Chondrocyte (in vitro differentiated cells): ENCODE measurements around the gene BTG4. TPM values are rescaled to one million over a fixed set of nuclear protein-coding genes. Genes with fewer than 3 reads are reported as not detected.

Source experiments
- DNase-seq: peaks from one replicate; pipeline ENCODE4 v3.0.0; 2021; ENCODE audit warnings: mixed read lengths, low spot score
- H3K27ac Mint-ChIP-seq: one replicate; pipeline ENCODE4 v1.8.0; 2021; ENCODE audit warnings: mild to moderate bottlenecking, moderate library complexity, mixed read lengths; ENCODE audit not compliant: unreplicated experiment
- H3K27me3 Mint-ChIP-seq: 2 replicates; pipeline ENCODE4 v1.8.0; 2021; ENCODE audit warnings: low read depth, mixed read lengths
- H3K36me3 Mint-ChIP-seq: 2 replicates; pipeline ENCODE4 v1.8.0; 2021; ENCODE audit warnings: low read depth, mixed read lengths
- H3K4me1 Mint-ChIP-seq: 2 replicates; pipeline ENCODE4 v1.8.0; 2021; ENCODE audit warnings: low read depth, mild to moderate bottlenecking, mixed read lengths
- H3K4me3 Mint-ChIP-seq: one replicate; pipeline ENCODE4 v1.8.0; 2021; ENCODE audit warnings: mild to moderate bottlenecking, moderate library complexity, mixed read lengths; ENCODE audit not compliant: unreplicated experiment
- H3K9me3 Mint-ChIP-seq: 2 replicates; pipeline ENCODE4 v1.8.0; 2021; ENCODE audit warnings: low read depth, mixed read lengths
- total RNA-seq: library from RNA; stranded (reverse); gene quantifications from 3 replicates; pipeline ENCODE4 v1.2.1, GENCODE V29; 2021
- TF ChIP-seq, protein P1 (sequence below): fragments of 200-600 bp; sonication (generic); IDR thresholded peaks from 2 replicates; pipeline ENCODE4 v1.5.0; 2021; ENCODE audit warnings: antibody characterized with exemption, mild to moderate bottlenecking, moderate library complexity

Gene BTG4
- total RNA-seq, 1 donor from 2014 or later, result not detected

DNA sequence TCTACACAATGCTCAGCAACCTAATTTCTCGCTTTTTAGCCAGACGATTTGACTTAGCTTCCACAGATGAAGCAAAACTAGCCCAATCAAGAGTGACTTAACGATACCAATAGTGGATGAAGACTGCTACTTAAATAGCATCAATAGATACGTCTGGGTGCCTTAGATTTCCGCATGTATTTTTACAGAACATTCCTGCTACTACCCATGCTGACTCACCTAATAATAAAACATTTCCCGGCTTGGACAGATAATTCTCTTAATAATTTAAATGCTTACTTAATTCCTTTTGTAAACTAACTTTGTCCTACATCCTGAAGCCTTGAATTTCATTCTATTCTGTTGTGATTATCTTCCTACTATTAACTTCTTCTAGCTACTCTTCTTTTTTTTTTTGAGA, 23.1 kb upstream of the BTG4 start:
- no peak overlapping the region for H3K27ac Mint-ChIP-seq
- peaks cover 4% of the 10 kb centered on the region for H3K9me3 Mint-ChIP-seq
- peaks cover 5% of the 10 kb centered on the region for H3K27me3 Mint-ChIP-seq
- peaks cover 22% of the 10 kb centered on the region for H3K4me1 Mint-ChIP-seq
- TF ChIP-seq, protein P1, sequence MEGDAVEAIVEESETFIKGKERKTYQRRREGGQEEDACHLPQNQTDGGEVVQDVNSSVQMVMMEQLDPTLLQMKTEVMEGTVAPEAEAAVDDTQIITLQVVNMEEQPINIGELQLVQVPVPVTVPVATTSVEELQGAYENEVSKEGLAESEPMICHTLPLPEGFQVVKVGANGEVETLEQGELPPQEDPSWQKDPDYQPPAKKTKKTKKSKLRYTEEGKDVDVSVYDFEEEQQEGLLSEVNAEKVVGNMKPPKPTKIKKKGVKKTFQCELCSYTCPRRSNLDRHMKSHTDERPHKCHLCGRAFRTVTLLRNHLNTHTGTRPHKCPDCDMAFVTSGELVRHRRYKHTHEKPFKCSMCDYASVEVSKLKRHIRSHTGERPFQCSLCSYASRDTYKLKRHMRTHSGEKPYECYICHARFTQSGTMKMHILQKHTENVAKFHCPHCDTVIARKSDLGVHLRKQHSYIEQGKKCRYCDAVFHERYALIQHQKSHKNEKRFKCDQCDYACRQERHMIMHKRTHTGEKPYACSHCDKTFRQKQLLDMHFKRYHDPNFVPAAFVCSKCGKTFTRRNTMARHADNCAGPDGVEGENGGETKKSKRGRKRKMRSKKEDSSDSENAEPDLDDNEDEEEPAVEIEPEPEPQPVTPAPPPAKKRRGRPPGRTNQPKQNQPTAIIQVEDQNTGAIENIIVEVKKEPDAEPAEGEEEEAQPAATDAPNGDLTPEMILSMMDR, result no peak
- no peak overlapping the region for H3K4me3 Mint-ChIP-seq
- DNase-seq, result no peak
- no peaks in the 10 kb centered on the region for H3K36me3 Mint-ChIP-seq

DNA sequence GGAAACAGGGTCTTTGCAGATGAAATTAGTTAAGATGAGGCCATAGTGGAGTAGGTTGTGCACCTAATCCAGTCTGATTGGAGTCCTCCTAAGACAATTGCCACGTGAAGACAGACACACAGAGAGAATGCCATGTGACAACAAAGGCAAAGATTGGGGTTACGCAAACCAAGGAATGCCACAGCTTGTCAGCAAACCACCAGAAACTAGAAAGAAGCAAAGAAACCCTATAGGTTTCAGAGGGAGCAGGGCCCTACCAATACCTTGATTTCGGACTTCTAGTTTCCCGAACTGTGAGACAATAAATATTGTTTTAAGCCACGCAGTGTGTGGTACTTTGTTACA, 20.2 kb upstream of the BTG4 start:
- no peaks in the 10 kb centered on the region for H3K9me3 Mint-ChIP-seq
- H3K27ac Mint-ChIP-seq, result no peak overlapping the region
- TF ChIP-seq, protein P1, result no peak
- peaks cover 2% of the 10 kb centered on the region for H3K27me3 Mint-ChIP-seq
- H3K4me1 Mint-ChIP-seq, result peaks cover 19% of the 10 kb centered on the region
- H3K4me3 Mint-ChIP-seq, result no peak overlapping the region
- DNase-seq, result no peak
- H3K36me3 Mint-ChIP-seq, result no peaks in the 10 kb centered on the region

DNA sequence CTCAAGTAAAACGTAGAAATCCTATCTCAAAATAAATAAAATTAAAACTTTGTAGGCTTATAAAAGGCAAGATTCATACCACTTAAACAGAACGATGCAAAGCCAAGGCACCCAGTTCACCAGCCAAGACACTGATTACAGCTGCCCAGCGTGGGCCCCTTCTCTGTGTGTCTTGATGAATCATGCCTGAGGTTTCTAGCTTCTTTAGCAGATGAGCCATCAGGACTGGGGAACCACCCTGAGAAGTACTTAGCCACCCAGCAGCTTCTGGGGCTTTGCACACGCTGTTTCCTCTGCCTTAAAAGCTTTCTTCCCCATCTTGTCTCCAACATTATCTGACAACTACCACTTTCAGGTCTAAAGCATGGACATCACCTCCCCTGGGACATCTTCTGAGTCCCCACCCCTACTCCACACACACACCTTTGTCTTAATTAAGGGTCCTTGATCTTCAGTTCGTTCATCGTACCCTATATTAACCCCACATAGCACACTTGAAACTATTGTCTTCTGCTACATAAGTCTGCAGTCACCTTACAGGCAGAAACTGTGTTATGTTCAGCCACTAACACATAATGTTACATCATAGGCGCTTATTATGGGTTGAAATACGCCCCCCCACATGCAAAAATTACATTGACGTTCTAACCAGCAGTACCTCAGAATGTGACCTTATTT, 19.6 kb upstream of the BTG4 start:
- peaks cover 19% of the 10 kb centered on the region for H3K4me1 Mint-ChIP-seq
- TF ChIP-seq, protein P1, result no peak
- H3K27ac Mint-ChIP-seq, result no peak overlapping the region
- DNase-seq, result no peak
- no peaks in the 10 kb centered on the region for H3K36me3 Mint-ChIP-seq
- H3K4me3 Mint-ChIP-seq, result no peak overlapping the region
- H3K9me3 Mint-ChIP-seq, result no peaks in the 10 kb centered on the region
- peaks cover 2% of the 10 kb centered on the region for H3K27me3 Mint-ChIP-seq

DNA sequence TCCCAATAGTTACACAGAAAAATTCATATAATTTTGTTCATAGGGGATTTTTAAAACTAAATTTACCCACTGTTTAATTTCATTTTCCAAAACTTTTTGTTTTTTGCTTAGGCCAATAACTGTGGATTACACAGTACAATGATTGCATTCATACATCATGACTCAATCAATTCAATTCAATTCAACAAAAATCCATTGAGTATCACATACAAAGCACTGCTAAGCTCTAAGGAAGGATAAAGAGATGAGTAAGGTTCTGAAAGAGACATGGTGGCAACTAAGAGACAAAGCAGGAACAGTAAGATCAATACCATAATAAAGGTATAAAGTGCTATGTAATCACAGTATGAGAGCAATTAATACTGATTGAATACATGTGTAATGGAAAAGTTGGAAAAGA, 18.9 kb upstream of the BTG4 start:
- H3K36me3 Mint-ChIP-seq, result no peaks in the 10 kb centered on the region

DNA sequence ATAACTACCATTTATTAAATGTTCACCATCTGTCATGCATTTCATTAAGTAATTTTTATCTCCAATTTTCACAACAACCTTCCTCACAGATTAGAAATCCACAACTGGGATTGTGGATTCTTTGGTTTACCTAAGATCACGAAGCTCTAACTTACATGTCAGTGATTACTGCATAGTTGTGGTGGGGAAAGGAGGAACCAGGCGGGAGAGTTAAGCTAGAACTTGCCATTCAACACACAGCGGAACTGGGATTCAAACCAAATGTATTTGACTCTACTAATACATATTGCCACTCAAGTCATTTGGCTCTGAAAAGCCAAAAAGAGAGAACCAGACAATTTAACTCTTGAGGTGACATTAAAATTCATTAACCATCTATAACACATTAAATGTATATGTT, 17.9 kb upstream of the BTG4 start:
- Mint-ChIP-seq H3K36me3 (no peaks in the 10 kb centered on the region), H3K4me3 (no peak overlapping the region), H3K27ac (no peak overlapping the region), H3K4me1 (peaks cover 19% of the 10 kb centered on the region), H3K27me3 (peaks cover 2% of the 10 kb centered on the region), H3K9me3 (no peaks in the 10 kb centered on the region)
- no peak for DNase-seq
- TF ChIP-seq, protein P1, result no peak

More for the DNA sequence above, 18.9 kb upstream of the BTG4 start:
- TF ChIP-seq, protein P1, result no peak
- H3K9me3 Mint-ChIP-seq, result no peaks in the 10 kb centered on the region
- peaks cover 23% of the 10 kb centered on the region for H3K4me1 Mint-ChIP-seq
- no peak overlapping the region for H3K27ac Mint-ChIP-seq
- H3K4me3 Mint-ChIP-seq, result no peak overlapping the region
- peaks cover 2% of the 10 kb centered on the region for H3K27me3 Mint-ChIP-seq
- no peak for DNase-seq
